HG03280 (cell line): ENCODE measurements around the gene LGALS7.
"Not testable (repeated sequence)": the region's sequence is repeated elsewhere in the genome, so short reads cannot be mapped to it uniquely, and the experiment has no call there.

Experiments used
- ATAC-seq: cut with Tn5 transposase; IDR thresholded peaks from one replicate; pipeline ENCODE4 v1.9.1; 2021; ENCODE audit warnings: mild to moderate bottlenecking, moderate library complexity; ENCODE audit not compliant: unreplicated experiment

The LGALS7 gene

DNA sequence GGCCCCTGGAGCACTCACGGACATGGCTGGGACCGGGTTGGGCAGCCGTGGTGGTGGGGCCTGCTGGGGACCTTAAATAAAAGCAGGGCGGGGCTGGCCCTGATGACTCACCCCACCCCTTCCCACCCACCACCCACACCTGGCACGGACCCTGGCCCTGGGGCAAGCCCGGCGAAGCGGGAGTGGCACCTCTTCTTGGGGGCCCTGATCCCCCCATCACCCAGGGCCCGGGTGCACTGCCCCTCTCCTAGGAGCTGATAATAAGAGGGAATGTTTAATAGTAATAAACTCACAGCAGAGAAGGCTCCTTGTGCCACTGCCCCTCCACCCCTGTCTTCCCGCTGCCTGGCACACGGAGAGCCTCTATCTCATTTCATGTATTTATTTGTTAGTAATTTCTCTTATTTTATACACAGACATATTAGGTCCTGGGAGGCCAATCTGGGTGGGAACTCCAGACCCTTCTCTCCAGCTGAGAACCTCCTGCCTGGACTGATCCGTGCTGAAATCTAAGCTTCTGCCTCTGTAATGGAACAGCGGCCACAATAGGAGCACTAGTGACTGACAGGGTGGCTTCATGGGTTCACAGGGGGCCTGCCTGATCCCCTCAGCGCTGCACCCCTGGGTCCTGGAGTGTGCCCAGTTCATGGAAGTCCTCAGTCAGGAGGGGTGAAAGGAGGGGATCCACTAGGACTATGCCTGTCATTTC, at the start of gene LGALS7:
TSS of gene LGALS7 (minus strand) at position 49 of the 709 bp plus-strand sequence. CDS start at position 24, 25 bp downstream.
- ATAC-seq = no peak

- ATAC-seq = not testable (repeated sequence)
Measured at GRCh38 chr19:38821230-38821825, 48.0 kb upstream of the LGALS7 start.

- ATAC-seq = no peak
Measured at GRCh38 chr19:38819231-38819920, 46.1 kb upstream of the LGALS7 start.

- ATAC-seq = no peak
Measured at GRCh38 chr19:38817081-38817480, 43.8 kb upstream of the LGALS7 start.

GRCh38 chr19:38816131-38816750, 42.9 kb upstream of the LGALS7 start:
- no peak for ATAC-seq

DNA sequence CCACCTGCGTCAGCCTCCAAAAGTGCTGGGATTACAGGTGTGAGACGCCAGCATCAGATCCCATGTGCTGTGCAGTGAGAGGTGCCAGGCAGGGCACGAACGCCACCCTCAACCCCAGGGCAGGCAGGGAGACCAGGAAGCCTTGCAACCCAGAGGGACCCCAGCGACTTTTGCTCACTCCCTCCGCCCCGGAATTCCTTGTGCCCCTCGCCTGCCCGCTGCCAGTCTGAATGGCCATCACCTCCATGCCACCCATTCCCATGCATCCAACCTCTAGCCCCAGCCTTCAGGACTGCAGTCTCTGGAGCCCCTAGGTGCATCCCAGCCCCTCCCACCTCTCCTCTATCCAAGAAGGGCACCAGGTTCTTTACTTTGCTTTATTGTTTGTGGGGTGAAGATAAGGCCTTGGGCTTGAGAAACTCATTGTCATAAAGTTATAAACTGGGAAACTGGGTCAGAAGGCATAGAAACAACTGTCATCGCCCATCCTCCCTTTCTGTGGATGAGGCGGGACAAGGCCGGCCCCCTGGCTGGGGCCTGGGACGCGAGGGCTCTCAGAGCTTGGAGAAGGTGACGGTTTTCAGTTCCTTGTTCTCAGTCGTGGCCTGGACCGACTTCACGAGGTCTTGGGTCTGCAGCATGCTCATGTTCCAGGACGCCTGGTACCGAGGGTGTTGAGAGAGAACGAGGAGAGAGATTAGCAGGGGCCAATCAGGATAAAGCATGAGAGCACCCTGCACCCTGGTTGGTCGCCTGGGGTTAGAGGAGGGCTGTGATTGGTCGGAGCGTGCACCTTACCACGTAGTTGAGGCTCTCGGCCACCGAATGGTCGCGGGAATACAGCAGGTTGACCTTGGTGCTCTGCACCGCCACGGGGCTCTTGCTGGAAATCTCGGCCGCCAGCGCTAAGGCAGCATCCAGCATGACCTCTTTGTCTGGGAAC, 42.0 kb upstream of the LGALS7 start:
- ATAC-seq = no peak

DNA sequence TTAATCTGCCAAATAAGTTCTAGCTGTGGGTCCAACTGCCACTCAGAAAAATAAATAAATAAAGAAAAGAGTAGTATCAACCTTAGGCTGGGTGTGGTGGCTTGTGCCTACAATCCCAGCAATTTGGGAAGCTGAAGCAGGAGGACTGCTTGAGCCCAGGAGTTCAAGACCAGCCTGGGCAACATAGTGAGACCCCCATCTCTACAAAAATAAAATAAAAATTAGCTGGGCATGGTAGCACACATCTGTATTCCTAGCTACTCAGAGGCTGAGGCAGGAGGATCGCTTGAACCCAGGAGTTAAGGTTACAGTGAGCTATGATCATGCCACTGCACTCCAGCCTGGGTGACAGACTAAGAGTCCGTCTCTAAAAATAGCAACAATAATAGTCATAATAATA, 40.6 kb upstream of the LGALS7 start:
- not testable (repeated sequence) for ATAC-seq

DNA sequence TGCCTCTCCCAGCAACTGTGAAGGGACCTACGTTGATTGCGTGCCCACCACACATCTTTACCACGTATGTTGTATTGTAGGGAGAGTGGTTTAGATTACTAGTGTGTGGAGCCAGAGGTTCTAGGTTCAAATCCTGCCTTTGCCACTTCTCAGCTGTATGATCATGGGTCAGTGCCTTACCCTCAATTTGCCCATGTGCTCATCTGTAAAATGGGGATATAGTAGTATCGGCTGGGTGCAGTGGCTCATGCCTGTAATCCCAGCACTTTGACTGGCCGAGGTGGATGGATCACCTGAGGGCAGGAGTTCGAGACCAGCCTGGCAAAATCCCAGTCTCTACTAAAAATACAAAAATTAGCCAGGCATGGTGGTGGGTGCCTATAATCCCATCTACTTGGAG, 40.0 kb upstream of the LGALS7 start:
- no peak for ATAC-seq

- ATAC-seq = no peak
Measured at GRCh38 chr19:38812841-38813320, 39.6 kb upstream of the LGALS7 start, which contains the start of gene LGALS4. TSS of gene LGALS4 (minus strand) at chr19:38812945. CDS start at chr19:38812886, 59 bp downstream.

DNA sequence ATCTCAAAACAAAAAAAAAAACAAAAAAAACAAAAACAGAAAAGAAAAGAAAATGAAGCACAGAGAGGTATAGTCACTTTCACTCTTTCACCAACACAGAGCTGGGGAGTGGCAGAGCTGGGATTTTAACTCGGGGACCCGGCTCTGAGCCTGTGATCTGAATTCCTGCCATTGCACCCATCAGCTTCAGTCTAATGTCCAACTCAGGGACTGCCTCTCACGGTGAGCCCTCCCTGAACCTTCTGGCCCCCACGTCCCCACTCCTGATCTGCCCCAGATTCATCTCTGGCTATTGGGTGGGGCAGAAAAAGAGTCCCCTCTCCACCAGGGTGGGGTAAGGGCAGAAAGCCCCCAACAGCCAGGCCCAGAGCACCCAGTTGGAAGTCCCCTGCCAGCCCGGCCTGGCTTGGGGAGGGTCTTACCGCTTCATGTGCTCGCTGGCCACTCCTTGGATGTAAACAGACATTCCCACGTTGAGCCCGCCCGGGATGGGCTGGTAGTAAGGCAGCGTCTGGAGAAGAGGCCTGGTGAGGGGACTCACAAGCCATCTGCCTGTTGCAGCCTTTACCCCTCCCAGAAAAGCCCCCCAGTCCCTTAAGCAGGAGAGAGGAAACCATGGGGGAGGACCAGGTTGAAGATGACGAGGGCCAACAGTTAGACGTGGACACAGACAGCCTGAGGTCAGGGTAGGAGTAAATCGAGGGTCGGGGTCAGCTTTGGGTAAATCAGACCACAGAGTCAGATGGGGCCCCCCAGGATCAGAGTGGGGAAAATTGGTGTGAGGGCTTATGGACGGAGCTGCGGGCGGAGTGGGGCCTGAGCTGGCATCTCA, 38.9 kb upstream of the LGALS7 start:
- ATAC-seq = no peak

DNA sequence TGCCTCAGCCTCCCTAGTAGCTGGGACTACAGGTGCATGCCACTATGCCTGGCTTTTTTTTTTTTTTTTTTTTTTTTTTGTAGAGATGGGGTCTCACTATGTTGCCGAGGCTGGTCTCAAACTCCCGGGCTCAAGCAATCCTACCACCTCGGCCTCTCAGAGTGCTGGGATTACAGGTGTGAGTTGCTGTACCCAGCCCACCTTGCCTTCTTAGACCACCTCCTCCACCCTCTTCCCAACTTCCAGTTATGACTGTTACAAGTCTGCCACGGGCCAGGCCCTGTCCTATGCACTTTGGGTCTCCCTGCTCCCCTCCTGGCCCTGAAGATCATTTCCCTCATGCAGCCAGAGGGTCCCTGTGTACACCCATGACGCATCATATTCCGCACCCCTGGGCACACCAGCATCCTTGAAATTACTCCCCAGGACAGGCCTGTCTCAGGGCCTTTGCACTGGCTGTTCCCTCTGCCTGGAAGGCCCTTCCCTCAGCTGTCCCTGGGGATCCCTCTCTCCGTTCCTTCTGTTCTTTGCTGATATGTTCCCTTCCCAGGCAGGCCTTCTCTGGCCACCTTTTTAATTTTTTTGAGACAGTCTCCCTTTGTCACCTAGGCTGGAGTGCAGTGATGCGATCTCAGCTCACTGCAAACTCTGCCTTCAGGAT, 36.4 kb upstream of the LGALS7 start:
- no peak for ATAC-seq

GRCh38 chr19:38808741-38809140, 35.4 kb upstream of the LGALS7 start:
- ATAC-seq = no peak

DNA sequence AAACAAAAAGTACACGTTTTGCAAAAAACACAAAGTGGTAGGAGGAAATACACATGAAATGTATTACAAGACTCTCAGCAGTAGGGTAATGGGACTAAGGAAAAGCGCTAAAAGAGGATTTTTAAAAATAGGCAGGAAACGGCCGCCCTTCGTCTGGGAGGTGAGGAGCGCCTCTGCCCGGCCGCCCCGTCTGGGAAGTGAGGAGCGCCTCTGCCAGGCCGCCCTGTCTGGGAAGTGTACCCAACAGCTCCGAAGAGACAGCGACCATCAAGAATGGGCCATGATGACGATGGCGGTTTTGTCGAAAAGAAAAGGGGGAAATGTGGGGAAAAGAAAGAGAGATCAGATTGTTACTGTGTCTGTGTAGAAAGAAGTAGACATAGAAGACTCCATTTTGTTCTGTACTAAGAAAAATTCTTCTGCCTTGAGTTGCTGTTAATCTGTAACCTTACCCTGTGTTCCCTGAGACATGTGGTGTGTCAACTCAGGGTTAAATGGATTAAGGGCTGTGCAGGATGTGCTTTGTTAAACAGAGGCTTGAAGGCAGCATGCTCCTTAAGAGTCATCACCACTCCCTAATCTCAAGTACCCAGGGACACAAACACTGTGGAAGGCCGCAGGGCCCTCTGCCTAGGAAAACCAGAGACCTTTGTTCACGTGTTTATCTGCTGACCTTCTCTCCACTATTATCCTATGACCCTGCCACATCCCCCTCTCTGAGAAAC, 34.2 kb upstream of the LGALS7 start:
- ATAC-seq = not testable (repeated sequence)

DNA sequence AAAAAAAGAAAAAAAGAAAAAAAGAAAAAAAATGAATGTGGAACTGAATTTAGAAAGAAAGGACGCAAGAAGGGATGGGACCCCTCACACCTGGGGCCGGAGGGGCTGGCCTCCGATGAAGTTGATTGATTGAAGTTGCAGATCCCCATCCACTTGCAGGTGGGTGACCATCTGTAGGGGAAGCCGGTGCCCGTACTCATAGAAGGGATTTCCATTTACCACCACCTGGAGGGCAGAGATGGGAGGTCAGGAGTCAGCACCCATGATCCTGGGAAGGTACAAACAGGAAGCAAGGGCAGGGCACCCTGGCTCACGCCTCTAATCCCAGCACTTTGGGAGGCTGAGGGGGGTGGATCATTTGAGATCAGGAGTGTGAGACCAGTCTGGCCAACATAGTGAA, 33.1 kb upstream of the LGALS7 start:
- no peak for ATAC-seq

DNA sequence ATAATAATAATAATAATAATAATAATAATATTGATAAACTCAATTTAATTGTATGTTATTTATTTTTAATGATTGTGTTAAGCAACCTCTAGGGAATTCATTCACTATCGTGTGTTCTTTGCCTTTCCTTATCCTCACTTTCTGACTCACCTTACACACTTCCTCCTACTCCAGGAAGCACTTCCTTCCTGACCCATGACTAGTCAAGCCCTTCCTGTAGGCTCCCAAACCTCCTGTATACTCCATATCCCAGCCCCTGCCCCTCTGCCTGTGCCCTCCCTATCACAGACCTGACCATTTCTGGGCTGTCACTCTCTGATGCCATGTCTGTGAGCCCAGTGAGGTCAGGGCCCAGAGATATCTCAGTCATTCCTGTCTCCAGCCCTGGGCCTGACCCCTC, 31.9 kb upstream of the LGALS7 start:
- ATAC-seq = no peak

DNA sequence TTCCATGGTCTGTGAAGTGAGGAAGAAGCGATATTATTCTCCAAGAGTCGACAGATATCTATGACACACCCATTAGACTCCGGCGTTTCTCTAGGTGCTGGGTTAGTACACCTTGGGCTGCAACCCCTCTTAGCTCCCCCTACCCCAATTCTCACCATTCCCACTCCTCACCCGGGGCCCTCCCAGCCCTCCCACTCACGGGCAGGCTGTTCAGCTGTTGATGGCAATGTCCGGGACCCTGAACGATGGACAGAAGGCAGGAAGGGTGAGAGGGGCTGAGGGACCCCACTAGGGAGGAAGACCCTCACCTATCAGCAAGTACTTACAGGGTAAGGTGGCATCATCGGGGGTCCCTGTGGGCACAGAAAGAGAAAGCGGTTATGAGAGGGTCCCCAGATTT, 30.2 kb upstream of the LGALS7 start:
- ATAC-seq = no peak

DNA sequence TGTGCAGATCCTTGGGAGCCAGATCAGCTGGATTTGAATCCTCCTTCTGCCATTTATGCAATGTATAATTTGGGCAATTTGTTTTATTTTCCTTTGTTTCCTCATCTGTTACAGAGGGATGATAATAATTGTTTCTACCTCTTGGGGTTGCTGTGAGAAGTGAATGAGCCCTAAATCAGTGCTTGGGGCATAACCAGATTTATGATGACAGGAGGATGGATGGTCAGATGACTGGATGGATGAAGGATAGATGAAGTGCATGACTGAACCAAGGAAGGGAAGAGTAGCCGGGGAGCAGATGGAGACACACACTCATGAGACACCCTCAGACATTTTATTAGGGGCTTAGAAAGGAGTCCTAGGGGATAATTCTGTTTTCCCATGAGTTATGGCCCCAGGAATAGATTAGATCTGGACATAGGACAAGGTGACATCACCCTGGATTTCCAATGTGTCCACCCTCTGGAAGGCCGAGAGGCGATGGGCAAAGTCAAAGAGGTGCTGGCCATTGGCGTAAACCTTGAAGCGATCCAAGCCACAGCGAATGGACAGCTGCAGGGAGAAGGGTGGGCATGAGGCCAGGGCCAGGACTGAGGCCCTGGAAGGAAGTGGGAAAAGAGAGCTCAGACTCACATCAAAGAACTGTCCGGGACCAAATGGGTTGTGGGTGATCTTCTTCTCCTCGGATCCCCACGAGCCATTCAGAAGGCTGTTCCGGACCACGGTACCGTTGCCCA, 28.2 kb upstream of the LGALS7 start:
- no peak for ATAC-seq
